ENCODE results near the gene SLC16A11. TPM values are rescaled to one million over a fixed set of nuclear protein-coding genes. Genes with fewer than 3 reads are reported as not detected.
"Not testable (repeated sequence)": the region's sequence is repeated elsewhere in the genome, so short reads cannot be mapped to it uniquely, and the experiment has no call there.

SLC16A11 gene
- total RNA-seq, 1 donor from 2014 or later, result 0.12 TPM

DNA sequence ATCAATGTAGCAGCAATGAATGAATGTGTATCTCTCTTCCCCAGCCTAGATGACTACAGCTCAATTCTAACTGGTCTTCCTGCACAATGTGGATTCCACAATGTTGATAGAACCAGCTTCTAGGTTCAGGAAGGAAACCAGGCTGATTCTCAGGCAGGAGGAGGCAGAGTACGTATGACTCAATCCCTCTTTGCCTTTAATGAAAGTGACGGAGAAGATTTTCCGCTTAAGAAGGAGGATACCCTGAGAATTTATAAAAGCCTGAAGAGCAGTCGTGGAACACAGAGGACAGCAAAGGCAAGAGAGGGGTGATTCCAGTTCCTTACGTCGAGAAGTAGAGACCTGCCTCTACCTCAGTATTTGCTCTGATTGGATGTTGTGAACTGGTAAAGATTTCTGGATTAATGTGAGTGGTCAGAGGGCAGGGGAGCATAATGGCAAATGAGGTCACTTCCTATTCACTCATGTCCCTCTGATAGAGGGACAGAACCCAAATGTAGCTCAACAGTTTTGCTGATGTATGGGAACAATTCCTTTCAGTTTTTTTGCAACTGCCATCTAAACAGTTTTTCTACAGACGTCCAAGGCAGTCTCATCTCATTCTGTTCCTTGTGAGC, 15.0 kb upstream of the SLC16A11 start:
- DNase-seq (ENCODE audit: extremely low read depth, low read depth, low spot score), result peak; percentile 95

DNA sequence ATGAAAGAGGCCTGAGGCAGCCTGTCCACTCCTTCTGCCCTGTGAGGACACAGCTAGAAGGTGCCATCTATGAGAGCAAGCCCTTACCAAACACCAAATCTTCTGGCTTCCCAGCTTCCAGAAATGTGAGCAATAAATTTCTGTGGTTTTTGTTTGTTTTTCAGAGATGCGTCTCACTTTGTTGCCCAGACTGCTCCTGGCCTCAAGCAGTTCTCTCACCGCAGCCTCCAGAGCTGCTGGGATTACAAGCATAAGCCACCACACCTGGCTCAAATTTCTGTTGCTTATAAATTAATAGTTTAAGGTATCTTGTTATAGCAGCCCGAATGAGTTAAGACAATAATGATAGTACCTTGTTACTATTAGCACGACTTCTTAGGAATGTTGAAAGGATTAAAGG, 12.5 kb upstream of the SLC16A11 start:
- no peak for DNase-seq (ENCODE audit: extremely low read depth, low read depth, low spot score)

DNA sequence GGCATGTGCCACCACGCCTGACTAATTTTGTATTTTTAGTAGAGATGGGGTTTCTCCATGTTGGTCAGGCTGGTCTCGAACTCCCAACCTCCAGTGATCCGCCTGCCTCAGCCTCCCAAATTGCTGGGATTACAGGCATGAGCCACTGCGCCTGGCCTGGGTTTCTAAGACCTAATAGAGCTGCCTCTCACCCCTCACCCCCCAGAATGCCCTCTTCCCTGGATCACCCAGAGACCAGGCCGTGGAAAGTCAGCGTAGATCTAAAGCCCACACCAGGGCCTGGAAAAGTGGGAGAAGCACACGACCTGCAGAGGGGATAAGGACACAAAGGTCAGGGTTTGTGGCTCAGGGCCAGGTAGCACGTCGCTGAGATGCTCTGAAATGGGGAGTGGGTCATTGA, 6.7 kb upstream of the SLC16A11 start:
- not testable (repeated sequence) for DNase-seq (ENCODE audit: extremely low read depth, low read depth, low spot score)

GRCh38 chr17:7048968-7049367, 5.1 kb upstream of the SLC16A11 start:
- no peak for DNase-seq (ENCODE audit: extremely low read depth, low read depth, low spot score)

GRCh38 chr17:7047566-7047965, 3.7 kb upstream of the SLC16A11 start:
- DNase-seq (ENCODE audit: extremely low read depth, low read depth, low spot score), result no peak

GRCh38 chr17:7046725-7047397, 3.0 kb upstream of the SLC16A11 start:
- DNase-seq (ENCODE audit: extremely low read depth, low read depth, low spot score), result not testable (repeated sequence)

GRCh38 chr17:7046127-7046724, 2.3 kb upstream of the SLC16A11 start:
- DNase-seq (ENCODE audit: extremely low read depth, low read depth, low spot score), result no peak

- DNase-seq (ENCODE audit: extremely low read depth, low read depth, low spot score), result peak; percentile 66
These were observed 1.7 kb upstream of the SLC16A11 start for GRCh38 chr17:7045492-7046126.

DNA sequence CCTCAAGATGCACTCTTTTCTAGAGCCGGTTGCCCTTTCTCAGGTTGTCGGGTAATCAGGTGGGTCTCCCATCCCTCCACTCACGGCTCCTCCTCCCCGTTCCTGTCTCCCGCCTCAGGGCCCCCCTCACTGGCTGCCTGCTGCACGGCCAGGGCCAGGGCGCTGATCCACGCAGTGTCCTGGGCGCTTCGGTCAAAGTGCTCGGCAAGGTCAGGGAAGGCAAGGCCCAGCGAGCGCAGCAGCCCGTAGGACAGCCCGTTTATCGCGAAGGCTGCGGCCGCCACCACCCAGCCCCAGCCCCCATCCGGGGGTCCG, 753 bp downstream of the SLC16A11 start:
- DNase-seq (ENCODE audit: extremely low read depth, low read depth, low spot score), result no peak

DNA sequence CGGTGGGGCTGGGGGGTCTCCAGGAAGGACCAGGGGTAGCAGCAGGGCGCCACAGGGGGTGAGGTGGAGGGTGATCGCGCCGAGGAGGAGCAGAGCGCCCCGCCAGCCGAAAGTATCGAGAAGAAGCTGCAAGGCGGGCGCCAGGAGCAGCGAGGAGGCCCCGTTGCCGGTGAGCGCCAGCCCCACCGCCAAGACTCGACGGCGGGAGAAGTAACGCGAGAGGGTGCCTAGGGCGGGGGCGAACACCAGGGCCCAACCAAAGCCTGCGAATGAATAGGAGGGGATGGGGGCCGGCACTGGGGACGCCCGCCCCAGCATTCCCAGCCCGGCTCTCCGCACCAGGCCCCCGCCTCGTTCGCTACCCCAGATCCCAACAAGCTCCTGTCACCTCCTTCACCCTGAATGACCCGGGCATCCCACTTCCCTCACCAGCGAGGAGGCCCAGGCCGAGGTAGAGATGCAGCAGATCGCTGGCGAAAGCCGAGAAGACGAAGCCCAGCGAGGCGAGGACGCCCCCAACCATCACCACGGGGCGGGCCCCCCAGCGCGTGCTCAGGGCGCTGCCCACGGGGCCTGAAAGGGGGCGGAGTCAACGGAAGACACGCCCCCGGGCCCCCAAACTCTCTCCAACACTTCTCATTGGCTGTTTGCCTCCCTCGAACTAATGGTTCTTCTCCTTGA, 1.3 kb downstream of the SLC16A11 start:
- DNase-seq (ENCODE audit: extremely low read depth, low read depth, low spot score), result no peak

DNA sequence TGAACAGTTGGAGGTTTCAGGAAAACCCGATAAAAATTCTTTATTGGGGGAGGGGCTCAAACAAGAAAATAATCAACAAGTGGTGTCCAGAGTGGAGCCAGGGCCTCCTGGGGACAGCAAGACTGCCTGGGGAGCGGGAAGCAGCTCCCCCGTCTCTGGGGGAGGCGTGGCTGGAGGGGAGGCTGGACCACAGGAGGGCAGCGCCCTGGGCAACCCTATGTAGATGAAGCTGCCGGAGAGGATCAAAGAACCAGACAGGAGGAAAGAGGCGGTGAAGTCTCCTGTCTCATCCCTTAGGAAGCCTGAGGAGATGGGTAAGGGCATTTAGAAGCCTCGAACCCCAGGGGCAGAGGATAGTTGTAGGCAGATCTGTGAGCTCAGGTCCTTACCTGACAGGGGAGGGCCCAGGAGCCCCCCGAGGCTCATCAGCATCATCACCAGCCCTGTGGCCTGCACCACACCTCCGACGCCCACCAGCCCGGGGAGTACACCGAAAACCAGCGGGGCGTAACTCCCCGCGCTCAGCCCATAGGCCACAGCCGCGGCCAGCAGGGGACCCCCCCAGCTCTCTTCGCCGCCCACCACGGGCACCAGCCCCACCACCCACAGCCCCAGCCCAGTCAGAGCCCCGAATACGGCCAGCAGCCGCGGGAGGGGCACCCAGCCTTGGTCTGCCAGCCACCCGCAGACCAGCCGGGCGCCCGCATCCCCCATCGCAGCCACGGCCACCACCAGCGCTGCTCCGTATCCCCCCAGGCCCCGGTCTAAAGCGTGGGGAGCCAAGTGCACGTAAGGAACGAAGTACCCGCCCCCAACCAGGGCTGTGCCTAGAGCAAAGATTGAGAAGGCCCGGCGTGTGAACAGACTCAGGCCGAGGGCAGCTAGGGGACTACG, 2.0 kb downstream of the SLC16A11 start:
- no peak for DNase-seq (ENCODE audit: extremely low read depth, low read depth, low spot score)

- no peak for DNase-seq (ENCODE audit: extremely low read depth, low read depth, low spot score)
These were observed 4.1 kb downstream of the SLC16A11 start for GRCh38 chr17:7039832-7040231.

DNA sequence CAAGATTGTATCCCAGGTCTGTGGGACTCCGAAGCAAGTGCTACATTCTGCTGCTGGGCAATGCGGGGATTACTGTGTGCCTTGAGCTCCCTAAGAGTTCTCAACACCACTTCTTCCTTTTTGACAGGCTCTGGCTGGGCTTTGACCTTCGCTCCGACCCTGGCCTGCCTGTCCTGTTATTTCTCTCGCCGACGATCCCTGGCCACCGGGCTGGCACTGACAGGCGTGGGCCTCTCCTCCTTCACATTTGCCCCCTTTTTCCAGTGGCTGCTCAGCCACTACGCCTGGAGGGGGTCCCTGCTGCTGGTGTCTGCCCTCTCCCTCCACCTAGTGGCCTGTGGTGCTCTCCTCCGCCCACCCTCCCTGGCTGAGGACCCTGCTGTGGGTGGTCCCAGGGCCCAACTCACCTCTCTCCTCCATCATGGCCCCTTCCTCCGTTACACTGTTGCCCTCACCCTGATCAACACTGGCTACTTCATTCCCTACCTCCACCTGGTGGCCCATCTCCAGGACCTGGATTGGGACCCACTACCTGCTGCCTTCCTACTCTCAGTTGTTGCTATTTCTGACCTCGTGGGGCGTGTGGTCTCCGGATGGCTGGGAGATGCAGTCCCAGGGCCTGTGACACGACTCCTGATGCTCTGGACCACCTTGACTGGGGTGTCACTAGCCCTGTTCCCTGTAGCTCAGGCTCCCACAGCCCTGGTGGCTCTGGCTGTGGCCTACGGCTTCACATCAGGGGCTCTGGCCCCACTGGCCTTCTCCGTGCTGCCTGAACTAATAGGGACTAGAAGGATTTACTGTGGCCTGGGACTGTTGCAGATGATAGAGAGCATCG, 5.6 kb downstream of the SLC16A11 start:
- DNase-seq (ENCODE audit: extremely low read depth, low read depth, low spot score), result no peak

- peak; percentile 81 for DNase-seq (ENCODE audit: extremely low read depth, low read depth, low spot score)
These were observed 8.1 kb downstream of the SLC16A11 start, which contains the start of gene SLC16A13 for GRCh38 chr17:7035591-7036368. TSS of gene SLC16A13 (plus strand) at chr17:7036015. CDS start at chr17:7036383, 368 bp downstream.

- DNase-seq (ENCODE audit: extremely low read depth, low read depth, low spot score), result peak; percentile 58
These were observed 8.8 kb downstream of the SLC16A11 start for GRCh38 chr17:7034955-7035590.

- DNase-seq (ENCODE audit: extremely low read depth, low read depth, low spot score), result peak; percentile 65
These were observed 14.2 kb downstream of the SLC16A11 start for GRCh38 chr17:7029659-7030058.

GRCh38 chr17:7029096-7029495, 14.8 kb downstream of the SLC16A11 start:
- DNase-seq (ENCODE audit: extremely low read depth, low read depth, low spot score), result no peak

GRCh38 chr17:7027335-7027734, 16.6 kb downstream of the SLC16A11 start:
- DNase-seq (ENCODE audit: extremely low read depth, low read depth, low spot score), result no peak
